ENCODE results near the gene ZNF217. TPM values are rescaled to one million over a fixed set of nuclear protein-coding genes. Genes with fewer than 3 reads are reported as not detected.
"Not testable (repeated sequence)": the region's sequence is repeated elsewhere in the genome, so short reads cannot be mapped to it uniquely, and the experiment has no call there.

The ZNF217 gene
- total RNA-seq, 1 donor from 2014 or later: 40.8 TPM

GRCh38 chr20:53583660-53584549 lies 9.7 kb downstream of the ZNF217 start:
- DNase-seq (ENCODE audit: low read depth); H3K27me3 ChIP-seq (ENCODE audit: control insufficient read depth, insufficient read depth, low read length); H3K36me3 ChIP-seq (ENCODE audit: control insufficient read depth, insufficient read depth, low read length); H3K4me3 ChIP-seq (ENCODE audit: low read depth, low read length): not testable (repeated sequence)

- H3K27me3 ChIP-seq (ENCODE audit: control insufficient read depth, insufficient read depth, low read length): no peaks in the 10 kb centered on the region
- no peak for TF ChIP-seq CTCF (IDR thresholded peaks at IDR 0.05; ENCODE audit: insufficient read depth, low read length, poor library complexity, severe bottlenecking)
- no peaks in the 10 kb centered on the region for H3K36me3 ChIP-seq (ENCODE audit: control insufficient read depth, insufficient read depth, low read length)
- no peak overlapping the region for H3K4me3 ChIP-seq (ENCODE audit: low read depth, low read length)
- peak; percentile 81 for DNase-seq (ENCODE audit: low read depth)
Observed at GRCh38 chr20:53582574-53583351, 10.9 kb downstream of the ZNF217 start.

- Histone ChIP-seq H3K27me3 (ENCODE audit: control insufficient read depth, insufficient read depth, low read length) (no peaks in the 10 kb centered on the region), H3K4me3 (ENCODE audit: low read depth, low read length) (no peak overlapping the region), H3K36me3 (ENCODE audit: control insufficient read depth, insufficient read depth, low read length) (no peaks in the 10 kb centered on the region)
- DNase-seq (ENCODE audit: low read depth): no peak
- no peak for TF ChIP-seq CTCF (IDR thresholded peaks at IDR 0.05; ENCODE audit: insufficient read depth, low read length, poor library complexity, severe bottlenecking)
Observed at GRCh38 chr20:53582251-53582570, 11.4 kb downstream of the ZNF217 start.

GRCh38 chr20:53581444-53582250 lies 12.0 kb downstream of the ZNF217 start:
- DNase-seq (ENCODE audit: low read depth): no peak
- no peak for TF ChIP-seq CTCF (IDR thresholded peaks at IDR 0.05; ENCODE audit: insufficient read depth, low read length, poor library complexity, severe bottlenecking)
- no peak overlapping the region for H3K4me3 ChIP-seq (ENCODE audit: low read depth, low read length)
- no peaks in the 10 kb centered on the region for H3K27me3 ChIP-seq (ENCODE audit: control insufficient read depth, insufficient read depth, low read length)
- no peaks in the 10 kb centered on the region for H3K36me3 ChIP-seq (ENCODE audit: control insufficient read depth, insufficient read depth, low read length)

- no peak for DNase-seq (ENCODE audit: low read depth)
- no peak for TF ChIP-seq CTCF (IDR thresholded peaks at IDR 0.05; ENCODE audit: insufficient read depth, low read length, poor library complexity, severe bottlenecking)
- Histone ChIP-seq H3K36me3 (ENCODE audit: control insufficient read depth, insufficient read depth, low read length) (peaks cover 2% of the 10 kb centered on the region), H3K4me3 (ENCODE audit: low read depth, low read length) (no peak overlapping the region), H3K27me3 (ENCODE audit: control insufficient read depth, insufficient read depth, low read length) (no peaks in the 10 kb centered on the region)
Observed at GRCh38 chr20:53580376-53581111, 13.1 kb downstream of the ZNF217 start.

Data from kidney epithelial cell (primary cell).